Chondrocyte (in vitro differentiated cells): Measurements from ENCODE around the gene OSBPL2. TPM values are rescaled to one million over a fixed set of nuclear protein-coding genes. Genes with fewer than 3 reads are reported as not detected.

Source experiments
- DNase-seq: peaks from one replicate; pipeline ENCODE4 v3.0.0; 2021; ENCODE audit warnings: mixed read lengths, low spot score
- H3K27ac Mint-ChIP-seq: one replicate; pipeline ENCODE4 v1.8.0; 2021; ENCODE audit warnings: mild to moderate bottlenecking, moderate library complexity, mixed read lengths; ENCODE audit not compliant: unreplicated experiment
- H3K27me3 Mint-ChIP-seq: 2 replicates; pipeline ENCODE4 v1.8.0; 2021; ENCODE audit warnings: low read depth, mixed read lengths
- H3K36me3 Mint-ChIP-seq: 2 replicates; pipeline ENCODE4 v1.8.0; 2021; ENCODE audit warnings: low read depth, mixed read lengths
- H3K4me1 Mint-ChIP-seq: 2 replicates; pipeline ENCODE4 v1.8.0; 2021; ENCODE audit warnings: low read depth, mild to moderate bottlenecking, mixed read lengths
- H3K4me3 Mint-ChIP-seq: one replicate; pipeline ENCODE4 v1.8.0; 2021; ENCODE audit warnings: mild to moderate bottlenecking, moderate library complexity, mixed read lengths; ENCODE audit not compliant: unreplicated experiment
- H3K9me3 Mint-ChIP-seq: 2 replicates; pipeline ENCODE4 v1.8.0; 2021; ENCODE audit warnings: low read depth, mixed read lengths
- CTCF ChIP-seq: fragments of 200-600 bp; sonication (generic); IDR thresholded peaks from 2 replicates; pipeline ENCODE4 v1.5.0; 2021; ENCODE audit warnings: antibody characterized with exemption, mild to moderate bottlenecking, moderate library complexity
- total RNA-seq: library from RNA; stranded (reverse); gene quantifications from 3 replicates; pipeline ENCODE4 v1.2.1, GENCODE V29; 2021

OSBPL2 gene
- total RNA-seq, 1 donor from 2014 or later: 48.3 TPM

DNA sequence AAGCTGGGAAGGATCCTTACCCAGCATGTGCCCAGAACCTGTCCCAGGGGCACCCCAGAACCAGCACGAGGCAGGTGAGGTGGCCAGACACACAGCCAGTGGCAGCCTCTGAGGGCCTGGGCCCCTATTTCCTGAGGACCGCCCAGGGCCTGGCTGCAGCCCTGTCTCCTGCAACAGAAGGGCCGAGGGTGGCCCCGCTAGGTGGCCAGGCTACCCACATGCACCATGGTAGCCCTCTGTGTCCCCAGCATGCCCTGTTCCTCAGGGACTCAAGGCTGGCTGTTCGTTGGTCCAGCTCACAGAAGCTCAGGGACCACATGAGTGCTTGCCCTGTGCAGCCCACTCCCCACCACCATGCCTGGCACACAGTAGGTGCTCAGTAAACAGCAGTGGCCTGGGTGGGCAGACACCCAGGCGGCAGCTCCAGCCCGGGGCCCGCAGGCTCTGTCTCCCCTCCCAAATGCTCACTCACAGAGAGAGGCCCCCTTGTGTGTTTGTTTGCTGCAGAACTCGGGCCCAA is 26.5 kb upstream of the OSBPL2 start:
- H3K4me3 Mint-ChIP-seq: no peak overlapping the region
- peaks cover 3% of the 10 kb centered on the region for H3K4me1 Mint-ChIP-seq
- no peak for TF ChIP-seq CTCF
- DNase-seq: no peak
- no peaks in the 10 kb centered on the region for H3K36me3 Mint-ChIP-seq
- H3K27ac Mint-ChIP-seq: no peak overlapping the region
- peaks cover 14% of the 10 kb centered on the region for H3K27me3 Mint-ChIP-seq
- no peaks in the 10 kb centered on the region for H3K9me3 Mint-ChIP-seq

DNA sequence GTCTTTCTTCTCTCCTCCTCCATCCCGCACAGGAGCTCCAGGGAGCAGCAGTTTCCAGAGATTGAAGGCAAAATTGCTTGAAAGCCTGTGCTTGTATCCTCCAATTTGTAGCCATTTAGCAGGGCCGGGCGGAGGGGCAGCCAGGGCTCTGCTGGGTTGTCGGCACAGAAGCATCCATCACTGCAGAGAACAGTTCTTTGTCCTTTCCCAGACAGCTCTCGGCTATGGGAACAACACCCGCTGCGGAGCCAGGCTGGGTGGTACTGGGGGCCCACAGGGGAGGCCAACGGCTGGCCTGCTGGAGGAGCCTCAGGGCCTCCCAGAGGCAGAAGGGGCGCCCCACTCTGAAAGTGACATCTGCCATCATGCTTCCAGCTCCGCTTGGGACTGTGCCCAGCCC is 26.0 kb upstream of the OSBPL2 start:
- Mint-ChIP-seq H3K4me1 (peaks cover 3% of the 10 kb centered on the region), H3K36me3 (no peaks in the 10 kb centered on the region), H3K27me3 (peaks cover 18% of the 10 kb centered on the region), H3K9me3 (no peaks in the 10 kb centered on the region), H3K4me3 (no peak overlapping the region), H3K27ac (no peak overlapping the region)
- DNase-seq: no peak
- TF ChIP-seq CTCF: no peak

DNA sequence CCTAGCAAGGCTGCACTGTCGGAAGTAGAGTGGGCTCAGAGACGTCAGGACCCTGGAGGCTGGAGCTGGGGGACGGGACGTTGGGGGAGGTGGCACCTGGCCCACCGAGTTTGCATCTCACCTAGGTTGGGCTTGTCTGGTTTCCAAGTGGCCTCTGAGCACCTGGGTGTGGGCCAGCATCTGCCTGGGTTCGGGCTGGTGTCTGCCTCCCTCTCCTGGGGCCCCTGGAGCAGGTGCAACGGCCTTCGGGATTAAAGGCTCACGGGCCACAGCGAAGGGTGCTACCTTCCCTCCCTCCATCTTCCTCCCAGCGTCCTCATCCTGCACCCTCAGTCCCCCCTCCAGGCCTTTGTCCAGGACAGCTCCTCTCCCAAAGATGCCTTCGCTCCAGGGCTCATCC is 24.3 kb upstream of the OSBPL2 start:
- peaks cover 26% of the 10 kb centered on the region for H3K27me3 Mint-ChIP-seq
- no peak overlapping the region for H3K4me3 Mint-ChIP-seq
- no peaks in the 10 kb centered on the region for H3K36me3 Mint-ChIP-seq
- H3K9me3 Mint-ChIP-seq: no peaks in the 10 kb centered on the region
- DNase-seq: no peak
- H3K27ac Mint-ChIP-seq: no peak overlapping the region
- TF ChIP-seq CTCF: no peak
- peaks cover 5% of the 10 kb centered on the region for H3K4me1 Mint-ChIP-seq

- Mint-ChIP-seq H3K4me3 (no peak overlapping the region), H3K4me1 (peaks cover 7% of the 10 kb centered on the region), H3K27me3 (peaks cover 28% of the 10 kb centered on the region), H3K9me3 (no peaks in the 10 kb centered on the region), H3K36me3 (no peaks in the 10 kb centered on the region), H3K27ac (no peak overlapping the region)
- DNase-seq: no peak
- no peak for TF ChIP-seq CTCF
Measured at GRCh38 chr20:62215020-62215990, 23.0 kb upstream of the OSBPL2 start.

DNA sequence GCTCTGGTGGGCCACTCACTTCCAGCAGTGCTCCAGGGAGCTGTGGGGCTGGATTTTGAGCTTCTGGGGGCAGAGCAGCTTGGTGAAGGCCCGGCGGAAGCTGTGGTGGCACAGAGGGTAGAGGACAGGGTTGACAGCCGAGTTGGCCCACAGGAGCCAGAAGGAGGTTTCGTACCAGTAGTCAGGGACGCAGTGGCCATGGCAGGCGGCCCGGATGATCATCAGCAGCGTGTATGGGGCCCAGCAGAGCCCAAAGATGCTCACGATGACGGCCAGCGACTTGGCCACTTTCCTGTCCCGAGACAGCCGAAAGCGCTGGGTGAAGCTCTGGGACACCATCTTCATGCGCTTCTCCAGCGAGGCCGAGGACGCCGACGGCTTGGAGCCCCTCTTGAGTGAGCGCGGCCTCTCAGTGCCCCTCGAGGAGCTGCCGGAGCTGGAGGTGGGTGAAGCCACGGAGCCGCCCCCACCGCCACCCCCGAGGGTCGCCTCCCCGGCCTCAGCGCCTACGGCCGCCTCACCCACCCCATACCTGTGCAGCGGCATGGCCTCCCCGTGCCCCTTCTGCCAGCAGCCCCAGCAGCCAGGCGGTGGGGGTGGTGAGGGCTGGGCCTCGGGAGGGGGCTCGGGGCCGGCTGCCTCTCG is 22.2 kb upstream of the OSBPL2 start:
- no peak for DNase-seq
- H3K9me3 Mint-ChIP-seq: no peaks in the 10 kb centered on the region
- TF ChIP-seq CTCF: no peak
- H3K36me3 Mint-ChIP-seq: no peaks in the 10 kb centered on the region
- peaks cover 34% of the 10 kb centered on the region for H3K27me3 Mint-ChIP-seq
- no peak overlapping the region for H3K4me3 Mint-ChIP-seq
- peaks cover 10% of the 10 kb centered on the region for H3K4me1 Mint-ChIP-seq
- H3K27ac Mint-ChIP-seq: no peak overlapping the region
